CD4-positive, CD25-positive, alpha-beta regulatory T cell (primary cell): Measurements from ENCODE around the gene NEU2. TPM values are rescaled to one million over a fixed set of nuclear protein-coding genes. Genes with fewer than 3 reads are reported as not detected.

Experiments used
- ATAC-seq, 2 donors: fragments of 150-1000 bp; cut with Tn5 transposase; one replicate each; pipeline ENCODE4 v1.10.0; 2021; ENCODE audit warnings: low read depth in 2 of 2, moderate number of reproducible peaks in 2 of 2, moderate library complexity in 1 of 2
- DNase-seq, 3 donors: peaks; one replicate each; pipeline versions ENCODE4 v3.0.0 to v3.0.0-alpha.2; 2012 to 2022; ENCODE audit warnings: mixed read lengths in 1 of 3
- H3K27ac ChIP-seq: one replicate; pipeline ENCODE4 v1.7.0; 2013; ENCODE audit warnings: mild to moderate bottlenecking, low read length; ENCODE audit not compliant: insufficient read depth, poor library complexity, severe bottlenecking
- H3K27me3 ChIP-seq: one replicate; pipeline ENCODE4 v1.7.0; 2013; ENCODE audit warnings: low read length; ENCODE audit not compliant: control insufficient read depth, insufficient read depth
- H3K36me3 ChIP-seq: one replicate; pipeline ENCODE4 v1.7.0; 2013; ENCODE audit warnings: mild to moderate bottlenecking, low read length, moderate library complexity; ENCODE audit not compliant: control insufficient read depth, insufficient read depth
- H3K4me1 ChIP-seq: 2 replicates; pipeline ENCODE4 v1.7.0; 2013; ENCODE audit warnings: mild to moderate bottlenecking, low read length; ENCODE audit not compliant: insufficient read depth, control insufficient read depth, poor library complexity, severe bottlenecking
- H3K4me3 ChIP-seq: one replicate; pipeline ENCODE4 v1.7.0; 2013; ENCODE audit warnings: low read depth, mild to moderate bottlenecking, low read length, moderate library complexity
- H3K9me3 ChIP-seq, 2 experiments: 1 replicate in 1 of 2; 2 replicates in 1 of 2; pipeline ENCODE4 v1.7.0; 2013; ENCODE audit warnings: low read length in 2 of 2, mild to moderate bottlenecking in 1 of 2, moderate library complexity in 1 of 2; ENCODE audit not compliant: control insufficient read depth in 2 of 2
- H3K27ac Mint-ChIP-seq, 3 donors: one replicate each; pipeline ENCODE4 v1.8.0; 2020 to 2022; ENCODE audit warnings: mild to moderate bottlenecking in 3 of 3, mixed read lengths in 3 of 3, moderate library complexity in 2 of 3
- H3K27me3 Mint-ChIP-seq: one replicate; pipeline ENCODE4 v1.8.0; 2022; ENCODE audit warnings: mild to moderate bottlenecking, mixed read lengths
- H3K36me3 Mint-ChIP-seq: one replicate; pipeline ENCODE4 v1.8.0; 2020; ENCODE audit warnings: mixed read lengths
- H3K4me1 Mint-ChIP-seq, 4 donors: one replicate each; pipeline ENCODE4 v1.8.0; 2020 to 2022; ENCODE audit warnings: mixed read lengths in 4 of 4, mild to moderate bottlenecking in 1 of 4
- H3K4me3 Mint-ChIP-seq, 4 donors: one replicate each; pipeline ENCODE4 v1.8.0; 2020 to 2022; ENCODE audit warnings: mild to moderate bottlenecking in 4 of 4, mixed read lengths in 4 of 4, moderate library complexity in 3 of 4
- H3K9me3 Mint-ChIP-seq, 7 donors: one replicate each; pipeline ENCODE4 v1.8.0; 2020 to 2022; ENCODE audit warnings: mixed read lengths in 7 of 7, mild to moderate bottlenecking in 3 of 7, moderate library complexity in 2 of 7
- polyA plus RNA-seq, 4 donors: library from polyadenylated mRNA; unstranded; fragments of 300-500 nt; fragmentation: Illumina TruSeq; gene quantifications; one replicate each; pipeline ENCODE4 v1.2.3, GENCODE V29; 2021
- total RNA-seq: library from RNA; stranded (reverse); gene quantifications from one replicate; pipeline ENCODE4 v1.2.3, GENCODE V29; 2022

NEU2 gene
- total and polyA plus RNA-seq, 5 donors from 2014 or later: not detected

GRCh38 chr2:233005096-233005495 is 27.4 kb upstream of the NEU2 start:
- Mint-ChIP-seq H3K4me3 (no peak overlapping the region), H3K9me3 (peaks cover 0 to 2% (median 0%) of the 10 kb centered on the region in 7 donors), H3K27me3 (peaks cover 10% of the 10 kb centered on the region), H3K36me3 (peaks cover 4% of the 10 kb centered on the region), H3K4me1 (no peaks in the 10 kb centered on the region), H3K27ac (no peak overlapping the region)
- ATAC-seq (no peak), DNase-seq (no peak)
- no peaks in the 10 kb centered on the region for H3K9me3 ChIP-seq
- H3K27ac ChIP-seq: no peak overlapping the region
- H3K36me3 ChIP-seq: no peaks in the 10 kb centered on the region
- no peaks in the 10 kb centered on the region for H3K4me1 ChIP-seq
- peaks cover 2% of the 10 kb centered on the region for H3K27me3 ChIP-seq
- no peak overlapping the region for H3K4me3 ChIP-seq

GRCh38 chr2:233006648-233007047 is 25.8 kb upstream of the NEU2 start:
- Histone ChIP-seq H3K4me3 (no peak overlapping the region), H3K27me3 (peaks cover 2% of the 10 kb centered on the region), H3K27ac (no peak overlapping the region), H3K36me3 (no peaks in the 10 kb centered on the region), H3K4me1 (no peaks in the 10 kb centered on the region), H3K9me3 (no peaks in the 10 kb centered on the region)
- H3K4me3 Mint-ChIP-seq: no peak overlapping the region
- peaks cover 10% of the 10 kb centered on the region for H3K27me3 Mint-ChIP-seq
- no peak for ATAC-seq
- H3K27ac Mint-ChIP-seq: no peak overlapping the region
- no peak for DNase-seq
- peaks cover 0 to 3% (median 0%) of the 10 kb centered on the region in 7 donors for H3K9me3 Mint-ChIP-seq
- H3K36me3 Mint-ChIP-seq: peaks cover 4% of the 10 kb centered on the region
- H3K4me1 Mint-ChIP-seq: no peaks in the 10 kb centered on the region

- Mint-ChIP-seq H3K9me3 (peaks cover 0 to 3% (median 0%) of the 10 kb centered on the region in 7 donors), H3K4me1 (no peaks in the 10 kb centered on the region), H3K36me3 (peaks cover 4% of the 10 kb centered on the region), H3K27me3 (peaks cover 10% of the 10 kb centered on the region), H3K4me3 (no peak overlapping the region), H3K27ac (no peak overlapping the region)
- H3K27me3 ChIP-seq: peaks cover 2% of the 10 kb centered on the region
- no peaks in the 10 kb centered on the region for H3K36me3 ChIP-seq
- ATAC-seq (no peak), DNase-seq (no peak)
- no peak overlapping the region for H3K27ac ChIP-seq
- H3K4me1 ChIP-seq: no peaks in the 10 kb centered on the region
- no peak overlapping the region for H3K4me3 ChIP-seq
- no peaks in the 10 kb centered on the region for H3K9me3 ChIP-seq
Measured at GRCh38 chr2:233007270-233007669, 25.2 kb upstream of the NEU2 start.

GRCh38 chr2:233007739-233008138 is 24.7 kb upstream of the NEU2 start:
- no peaks in the 10 kb centered on the region for H3K4me1 ChIP-seq
- peaks cover 2% of the 10 kb centered on the region for H3K27me3 ChIP-seq
- Mint-ChIP-seq H3K9me3 (peaks cover 0 to 3% (median 0%) of the 10 kb centered on the region in 7 donors), H3K27ac (no peak overlapping the region), H3K36me3 (peaks cover 4% of the 10 kb centered on the region), H3K4me1 (no peaks in the 10 kb centered on the region), H3K27me3 (peaks cover 14% of the 10 kb centered on the region), H3K4me3 (no peak overlapping the region)
- H3K4me3 ChIP-seq: no peak overlapping the region
- H3K9me3 ChIP-seq: no peaks in the 10 kb centered on the region
- no peak for ATAC-seq
- H3K36me3 ChIP-seq: no peaks in the 10 kb centered on the region
- DNase-seq: no peak
- no peak overlapping the region for H3K27ac ChIP-seq

GRCh38 chr2:233009661-233010060 is 22.8 kb upstream of the NEU2 start:
- Histone ChIP-seq H3K4me3 (no peak overlapping the region), H3K27me3 (peaks cover 2% of the 10 kb centered on the region), H3K9me3 (no peaks in the 10 kb centered on the region), H3K4me1 (no peaks in the 10 kb centered on the region), H3K27ac (no peak overlapping the region), H3K36me3 (no peaks in the 10 kb centered on the region)
- Mint-ChIP-seq H3K27ac (no peak overlapping the region), H3K4me1 (no peaks in the 10 kb centered on the region), H3K36me3 (no peaks in the 10 kb centered on the region), H3K9me3 (peaks cover 0 to 3% (median 0%) of the 10 kb centered on the region in 7 donors), H3K27me3 (peaks cover 11% of the 10 kb centered on the region), H3K4me3 (no peak overlapping the region)
- DNase-seq: no peak
- ATAC-seq: no peak

GRCh38 chr2:233010569-233011267 is 21.8 kb upstream of the NEU2 start:
- H3K4me3 Mint-ChIP-seq: no peak overlapping the region
- Histone ChIP-seq H3K4me3 (no peak overlapping the region), H3K9me3 (no peaks in the 10 kb centered on the region), H3K4me1 (no peaks in the 10 kb centered on the region), H3K27me3 (no peaks in the 10 kb centered on the region), H3K36me3 (no peaks in the 10 kb centered on the region), H3K27ac (no peak overlapping the region)
- H3K9me3 Mint-ChIP-seq: peaks cover 0 to 4% (median 0%) of the 10 kb centered on the region in 7 donors
- H3K4me1 Mint-ChIP-seq: no peaks in the 10 kb centered on the region
- H3K27me3 Mint-ChIP-seq: peaks cover 5% of the 10 kb centered on the region
- H3K36me3 Mint-ChIP-seq: no peaks in the 10 kb centered on the region
- ATAC-seq (no peak), DNase-seq (no peak)
- H3K27ac Mint-ChIP-seq: no peak overlapping the region

GRCh38 chr2:233011268-233011650 is 21.2 kb upstream of the NEU2 start:
- DNase-seq (no peak), ATAC-seq (no peak)
- Histone ChIP-seq H3K27ac (no peak overlapping the region), H3K27me3 (no peaks in the 10 kb centered on the region), H3K4me3 (no peak overlapping the region), H3K9me3 (no peaks in the 10 kb centered on the region), H3K4me1 (no peaks in the 10 kb centered on the region), H3K36me3 (no peaks in the 10 kb centered on the region)
- H3K36me3 Mint-ChIP-seq: no peaks in the 10 kb centered on the region
- peaks cover 0 to 5% (median 0%) of the 10 kb centered on the region in 7 donors for H3K9me3 Mint-ChIP-seq
- no peaks in the 10 kb centered on the region for H3K4me1 Mint-ChIP-seq
- H3K27me3 Mint-ChIP-seq: peaks cover 5% of the 10 kb centered on the region
- H3K27ac Mint-ChIP-seq: no peak overlapping the region
- no peak overlapping the region for H3K4me3 Mint-ChIP-seq

- DNase-seq (no peak), ATAC-seq (no peak)
- no peaks in the 10 kb centered on the region for H3K36me3 Mint-ChIP-seq
- Histone ChIP-seq H3K4me1 (no peaks in the 10 kb centered on the region), H3K27ac (no peak overlapping the region), H3K4me3 (no peak overlapping the region), H3K9me3 (no peaks in the 10 kb centered on the region), H3K36me3 (no peaks in the 10 kb centered on the region), H3K27me3 (no peaks in the 10 kb centered on the region)
- H3K27ac Mint-ChIP-seq: no peak overlapping the region
- H3K9me3 Mint-ChIP-seq: peaks cover 0 to 6% (median 0%) of the 10 kb centered on the region in 7 donors
- no peak overlapping the region for H3K4me3 Mint-ChIP-seq
- no peaks in the 10 kb centered on the region for H3K4me1 Mint-ChIP-seq
- H3K27me3 Mint-ChIP-seq: peaks cover 5% of the 10 kb centered on the region
Measured at GRCh38 chr2:233011702-233012131, 20.8 kb upstream of the NEU2 start.
